Osteocyte (in vitro differentiated cells): ENCODE results near the gene DNAI2. TPM values are rescaled to one million over a fixed set of nuclear protein-coding genes. Genes with fewer than 3 reads are reported as not detected.
A peak's percentile ranks its signal among the peaks of the same experiment; 100 is the strongest.

ENCODE experiments used
- DNase-seq: peaks from one replicate; pipeline ENCODE4 v3.0.0; 2021; ENCODE audit warnings: mixed read lengths; ENCODE audit not compliant: unreplicated experiment; ENCODE audit errors: extremely low spot score
- H3K27ac Mint-ChIP-seq: one replicate; pipeline ENCODE4 v1.8.0; 2021; ENCODE audit warnings: mild to moderate bottlenecking, mixed read lengths; ENCODE audit not compliant: unreplicated experiment
- H3K27me3 Mint-ChIP-seq: one replicate; pipeline ENCODE4 v1.8.0; 2021; ENCODE audit warnings: mixed read lengths; ENCODE audit not compliant: unreplicated experiment
- H3K36me3 Mint-ChIP-seq: one replicate; pipeline ENCODE4 v1.8.0; 2021; ENCODE audit warnings: mixed read lengths; ENCODE audit not compliant: unreplicated experiment
- H3K4me1 Mint-ChIP-seq: one replicate; pipeline ENCODE4 v1.8.0; 2021; ENCODE audit warnings: mixed read lengths; ENCODE audit not compliant: unreplicated experiment
- H3K4me3 Mint-ChIP-seq: one replicate; pipeline ENCODE4 v1.8.0; 2021; ENCODE audit warnings: mild to moderate bottlenecking, moderate library complexity, mixed read lengths; ENCODE audit not compliant: unreplicated experiment
- H3K9me3 Mint-ChIP-seq: one replicate; pipeline ENCODE4 v1.8.0; 2021; ENCODE audit warnings: mixed read lengths; ENCODE audit not compliant: unreplicated experiment
- total RNA-seq: library from RNA; stranded (reverse); gene quantifications from 2 replicates; pipeline ENCODE4 v1.2.1, GENCODE V29; 2021
- TF ChIP-seq, protein P1 (sequence below): fragments of 200-600 bp; sonication (generic); IDR thresholded peaks from 2 replicates; pipeline ENCODE4 v1.5.0; 2021; ENCODE audit warnings: antibody characterized with exemption, mild to moderate bottlenecking, moderate library complexity

The DNAI2 gene
- total RNA-seq, 1 donor from 2014 or later: not detected

DNA sequence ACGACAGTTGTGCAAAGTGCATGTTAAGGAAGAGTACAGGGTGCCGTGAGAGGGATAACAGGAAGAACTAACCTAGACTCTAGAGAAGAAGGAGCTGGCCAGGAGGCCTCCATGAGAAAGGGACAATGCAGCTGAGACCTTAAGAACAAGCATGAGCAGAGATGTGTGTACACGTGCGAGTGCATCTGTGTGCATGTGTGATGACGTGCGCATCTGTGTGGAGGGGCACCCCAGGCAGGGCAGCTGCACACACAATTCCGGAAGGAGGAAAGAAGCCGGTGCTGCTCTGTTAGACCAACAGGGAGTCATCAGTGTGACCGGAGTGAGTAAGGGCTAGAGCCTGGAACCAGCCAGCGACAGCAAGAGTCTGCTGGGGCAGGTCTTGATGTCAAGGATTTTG is 44.4 kb downstream of the DNAI2 start:
- no peaks in the 10 kb centered on the region for H3K36me3 Mint-ChIP-seq
- H3K9me3 Mint-ChIP-seq: no peaks in the 10 kb centered on the region
- H3K4me1 Mint-ChIP-seq: no peaks in the 10 kb centered on the region
- H3K4me3 Mint-ChIP-seq: no peak overlapping the region
- DNase-seq: no peak
- H3K27ac Mint-ChIP-seq: no peak overlapping the region
- TF ChIP-seq, protein P1, sequence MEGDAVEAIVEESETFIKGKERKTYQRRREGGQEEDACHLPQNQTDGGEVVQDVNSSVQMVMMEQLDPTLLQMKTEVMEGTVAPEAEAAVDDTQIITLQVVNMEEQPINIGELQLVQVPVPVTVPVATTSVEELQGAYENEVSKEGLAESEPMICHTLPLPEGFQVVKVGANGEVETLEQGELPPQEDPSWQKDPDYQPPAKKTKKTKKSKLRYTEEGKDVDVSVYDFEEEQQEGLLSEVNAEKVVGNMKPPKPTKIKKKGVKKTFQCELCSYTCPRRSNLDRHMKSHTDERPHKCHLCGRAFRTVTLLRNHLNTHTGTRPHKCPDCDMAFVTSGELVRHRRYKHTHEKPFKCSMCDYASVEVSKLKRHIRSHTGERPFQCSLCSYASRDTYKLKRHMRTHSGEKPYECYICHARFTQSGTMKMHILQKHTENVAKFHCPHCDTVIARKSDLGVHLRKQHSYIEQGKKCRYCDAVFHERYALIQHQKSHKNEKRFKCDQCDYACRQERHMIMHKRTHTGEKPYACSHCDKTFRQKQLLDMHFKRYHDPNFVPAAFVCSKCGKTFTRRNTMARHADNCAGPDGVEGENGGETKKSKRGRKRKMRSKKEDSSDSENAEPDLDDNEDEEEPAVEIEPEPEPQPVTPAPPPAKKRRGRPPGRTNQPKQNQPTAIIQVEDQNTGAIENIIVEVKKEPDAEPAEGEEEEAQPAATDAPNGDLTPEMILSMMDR: no peak
- H3K27me3 Mint-ChIP-seq: peaks cover 9% of the 10 kb centered on the region

DNA sequence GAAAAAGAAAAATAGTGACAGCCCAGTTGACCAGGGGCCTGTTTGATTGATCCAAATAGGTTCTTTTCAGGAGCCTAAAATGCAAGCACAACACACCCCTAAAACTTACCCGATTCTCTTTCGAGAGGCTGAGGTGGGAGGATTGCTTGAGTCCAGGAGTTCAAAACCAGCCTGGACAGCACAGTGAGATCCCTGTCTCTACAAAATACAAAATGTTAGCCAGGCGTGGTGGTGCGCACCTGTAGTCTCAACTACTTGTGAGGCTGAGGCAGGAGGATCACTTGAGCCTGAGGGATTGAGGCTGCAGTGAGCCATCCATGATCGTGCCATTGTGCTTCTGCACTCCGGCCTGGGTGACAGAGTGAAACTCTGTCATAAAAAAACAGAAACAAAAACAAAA is 50.5 kb downstream of the DNAI2 start:
- H3K9me3 Mint-ChIP-seq: no peaks in the 10 kb centered on the region
- no peak overlapping the region for H3K4me3 Mint-ChIP-seq
- no peaks in the 10 kb centered on the region for H3K36me3 Mint-ChIP-seq
- TF ChIP-seq, protein P1: no peak
- H3K27ac Mint-ChIP-seq: no peak overlapping the region
- DNase-seq: no peak
- H3K27me3 Mint-ChIP-seq: peaks cover 39% of the 10 kb centered on the region
- H3K4me1 Mint-ChIP-seq: peaks cover 2% of the 10 kb centered on the region

DNA sequence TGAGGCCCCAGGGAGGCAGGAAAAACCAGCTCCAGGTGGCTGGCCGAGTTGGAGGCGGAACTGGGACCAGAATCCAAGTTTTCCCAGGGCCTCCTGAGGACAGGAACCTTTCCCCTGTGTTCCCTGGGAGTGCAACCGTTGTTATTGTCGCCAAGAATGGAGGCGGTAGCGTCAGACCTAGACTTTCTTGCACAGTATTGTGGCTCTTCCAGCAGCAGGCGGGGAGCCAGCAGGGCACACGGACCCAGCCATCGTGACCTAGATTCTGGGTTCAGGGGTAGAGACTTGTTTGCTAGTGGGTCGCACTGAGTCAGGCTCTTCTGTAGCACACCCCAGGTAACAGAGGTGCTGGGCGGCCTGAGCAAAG is 51.3 kb downstream of the DNAI2 start:
- Mint-ChIP-seq H3K27me3 (peaks cover 43% of the 10 kb centered on the region), H3K4me3 (peak overlapping the region; percentile 18), H3K4me1 (peaks cover 2% of the 10 kb centered on the region), H3K27ac (no peak overlapping the region), H3K36me3 (no peaks in the 10 kb centered on the region), H3K9me3 (no peaks in the 10 kb centered on the region)
- TF ChIP-seq, protein P1: no peak
- DNase-seq: no peak

DNA sequence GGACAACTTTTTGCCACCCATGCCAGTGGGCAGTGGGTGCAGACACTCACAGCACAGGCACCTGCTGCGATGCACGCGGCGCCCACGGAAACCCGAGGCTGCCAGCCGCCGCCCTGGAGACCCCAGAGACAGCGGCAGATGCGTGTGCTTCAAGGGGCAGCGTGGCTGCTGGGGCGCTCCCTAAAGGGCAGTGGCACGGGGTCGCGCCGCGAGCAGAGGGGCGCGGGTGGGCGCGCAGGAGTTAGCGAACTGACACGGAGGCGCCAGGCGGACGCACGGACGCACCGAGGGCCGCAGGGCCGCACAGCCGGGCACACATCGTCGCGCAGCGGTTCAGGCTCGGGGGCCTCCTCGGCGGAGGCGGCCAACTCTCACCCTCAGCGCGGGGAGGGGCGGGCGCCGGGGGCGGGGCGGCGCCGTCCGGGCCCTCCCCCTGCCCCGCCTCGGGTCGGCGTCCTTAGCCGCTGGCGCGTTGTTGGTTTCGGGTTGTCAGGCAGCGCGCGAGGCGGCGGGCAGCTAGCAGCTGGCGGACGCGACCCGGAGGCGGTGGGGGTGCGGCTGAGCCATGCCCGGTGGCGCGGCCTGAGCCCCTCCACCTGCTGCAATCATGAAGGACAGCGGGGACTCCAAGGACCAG is 51.8 kb downstream of the DNAI2 start, which contains the start of gene KIF19:
TSS of gene KIF19 (plus strand) at position 484 of the 637 bp plus-strand sequence. CDS start at position 608, 124 bp downstream.
- Mint-ChIP-seq H3K4me3 (peak within 1 kb of the TSS; percentile 18), H3K27me3 (peaks cover 47% of the 10 kb centered on the region), H3K27ac (no peak within 1 kb of the TSS), H3K9me3 (no peaks in the 10 kb centered on the region), H3K36me3 (no peaks in the 10 kb centered on the region), H3K4me1 (peaks cover 2% of the 10 kb centered on the region)
- no peak for DNase-seq
- TF ChIP-seq, protein P1: no peak

DNA sequence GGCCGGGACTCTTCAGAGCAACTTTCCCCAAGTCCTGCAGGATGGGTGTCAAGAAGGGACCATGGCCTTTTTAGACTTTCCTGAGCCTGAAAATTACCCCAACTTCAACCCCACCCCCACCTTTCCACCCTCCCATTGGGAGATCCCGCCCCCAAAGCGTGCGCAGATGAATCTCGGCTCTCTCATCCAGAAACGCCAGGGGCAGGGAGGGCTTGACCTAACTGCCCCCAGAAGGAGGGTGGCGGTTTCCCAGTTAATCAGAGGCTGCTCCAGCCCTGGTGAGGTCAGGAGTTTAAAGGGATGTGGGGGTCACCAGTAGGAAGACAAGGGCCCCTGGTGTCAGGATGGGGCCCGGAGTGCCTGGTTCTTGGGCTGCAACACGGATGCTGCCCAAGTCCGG is 52.5 kb downstream of the DNAI2 start:
- peaks cover 53% of the 10 kb centered on the region for H3K27me3 Mint-ChIP-seq
- DNase-seq: no peak
- H3K4me3 Mint-ChIP-seq: no peak overlapping the region
- no peaks in the 10 kb centered on the region for H3K36me3 Mint-ChIP-seq
- TF ChIP-seq, protein P1: no peak
- H3K9me3 Mint-ChIP-seq: no peaks in the 10 kb centered on the region
- peaks cover 2% of the 10 kb centered on the region for H3K4me1 Mint-ChIP-seq
- H3K27ac Mint-ChIP-seq: no peak overlapping the region
